Measurements from ENCODE around the gene OR10D3. TPM values are rescaled to one million over a fixed set of nuclear protein-coding genes. Genes with fewer than 3 reads are reported as not detected.

Gene OR10D3
- total RNA-seq, 1 donor, result not detected

DNA sequence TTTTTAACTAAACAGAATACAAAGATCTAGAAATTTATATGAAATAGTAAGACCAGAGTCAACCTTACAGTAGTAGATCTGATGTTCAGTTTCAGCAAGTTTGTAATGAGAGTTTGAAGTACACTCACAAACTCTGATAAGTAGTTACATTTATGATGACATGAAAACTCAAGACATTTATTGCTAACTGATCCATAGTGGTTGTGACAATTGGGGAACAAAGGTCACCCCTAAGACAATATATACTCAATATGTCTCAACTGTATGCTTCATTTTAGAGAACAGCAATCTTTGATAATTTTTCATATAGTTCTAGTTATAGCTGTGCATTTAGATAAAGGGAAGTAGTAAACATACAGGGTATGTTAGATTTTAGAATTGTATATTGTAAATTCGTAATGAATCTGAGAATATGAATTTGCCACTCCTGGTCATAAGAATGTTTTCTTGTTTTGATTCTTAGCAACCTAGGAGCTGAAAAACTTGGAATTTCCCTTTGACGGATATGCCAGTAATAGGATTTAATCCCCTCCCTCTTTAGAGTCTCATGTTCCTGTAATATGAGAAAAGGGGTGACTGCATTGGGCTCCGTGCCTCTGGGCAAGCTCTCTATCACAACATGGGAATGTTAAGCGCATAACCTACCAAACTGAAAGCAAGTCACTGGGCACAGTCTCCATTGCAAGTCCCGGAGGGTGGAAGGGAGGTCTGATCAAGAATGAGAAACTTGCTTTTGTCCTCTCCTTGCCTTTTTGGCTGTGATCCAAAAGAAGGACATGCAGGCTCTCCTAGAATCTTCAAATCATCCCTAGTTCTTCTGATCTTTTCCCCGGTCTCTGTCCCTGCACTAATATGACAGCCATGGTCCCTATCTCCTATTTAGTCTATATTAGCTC is 11.4 kb downstream of the OR10D3 start:
- TF ChIP-seq, protein P1, sequence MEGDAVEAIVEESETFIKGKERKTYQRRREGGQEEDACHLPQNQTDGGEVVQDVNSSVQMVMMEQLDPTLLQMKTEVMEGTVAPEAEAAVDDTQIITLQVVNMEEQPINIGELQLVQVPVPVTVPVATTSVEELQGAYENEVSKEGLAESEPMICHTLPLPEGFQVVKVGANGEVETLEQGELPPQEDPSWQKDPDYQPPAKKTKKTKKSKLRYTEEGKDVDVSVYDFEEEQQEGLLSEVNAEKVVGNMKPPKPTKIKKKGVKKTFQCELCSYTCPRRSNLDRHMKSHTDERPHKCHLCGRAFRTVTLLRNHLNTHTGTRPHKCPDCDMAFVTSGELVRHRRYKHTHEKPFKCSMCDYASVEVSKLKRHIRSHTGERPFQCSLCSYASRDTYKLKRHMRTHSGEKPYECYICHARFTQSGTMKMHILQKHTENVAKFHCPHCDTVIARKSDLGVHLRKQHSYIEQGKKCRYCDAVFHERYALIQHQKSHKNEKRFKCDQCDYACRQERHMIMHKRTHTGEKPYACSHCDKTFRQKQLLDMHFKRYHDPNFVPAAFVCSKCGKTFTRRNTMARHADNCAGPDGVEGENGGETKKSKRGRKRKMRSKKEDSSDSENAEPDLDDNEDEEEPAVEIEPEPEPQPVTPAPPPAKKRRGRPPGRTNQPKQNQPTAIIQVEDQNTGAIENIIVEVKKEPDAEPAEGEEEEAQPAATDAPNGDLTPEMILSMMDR (IDR thresholded peaks at IDR 0.05; ENCODE audit: insufficient read depth, low read length), result no peak
- peak; percentile 52 for DNase-seq (ENCODE audit: low read depth)
- H3K4me3 ChIP-seq (ENCODE audit: low read depth, low read length), result no peak overlapping the region

DNA sequence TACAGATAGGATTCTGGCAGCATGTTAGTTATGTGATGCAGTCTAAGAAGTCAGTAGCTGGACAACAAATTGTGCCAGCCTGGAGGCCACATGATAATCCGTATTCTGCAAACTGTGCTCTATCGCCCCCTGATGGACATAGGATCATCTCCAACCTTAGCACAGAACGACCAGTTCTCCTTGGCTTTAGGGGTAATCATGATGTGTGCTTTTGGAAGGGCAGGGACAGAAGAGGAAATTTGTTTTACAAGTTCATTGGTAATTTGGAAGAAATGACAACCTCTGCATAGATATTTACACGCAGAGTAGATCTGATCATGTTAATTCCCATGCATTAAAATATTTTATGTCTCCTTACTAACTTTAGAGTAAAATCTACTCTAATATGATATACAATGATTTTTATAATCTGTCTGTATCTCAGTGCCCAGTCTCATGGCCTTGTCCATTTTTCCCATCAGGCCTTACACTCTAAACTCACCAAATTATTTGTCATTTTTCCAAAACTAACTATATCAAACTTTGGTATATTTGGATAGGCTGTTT is 12.1 kb downstream of the OR10D3 start:
- DNase-seq (ENCODE audit: low read depth), result peak; percentile 77
- no peak overlapping the region for H3K4me3 ChIP-seq (ENCODE audit: low read depth, low read length)
- TF ChIP-seq, protein P1 (IDR thresholded peaks at IDR 0.05; ENCODE audit: insufficient read depth, low read length), result peak; percentile 83

DNA sequence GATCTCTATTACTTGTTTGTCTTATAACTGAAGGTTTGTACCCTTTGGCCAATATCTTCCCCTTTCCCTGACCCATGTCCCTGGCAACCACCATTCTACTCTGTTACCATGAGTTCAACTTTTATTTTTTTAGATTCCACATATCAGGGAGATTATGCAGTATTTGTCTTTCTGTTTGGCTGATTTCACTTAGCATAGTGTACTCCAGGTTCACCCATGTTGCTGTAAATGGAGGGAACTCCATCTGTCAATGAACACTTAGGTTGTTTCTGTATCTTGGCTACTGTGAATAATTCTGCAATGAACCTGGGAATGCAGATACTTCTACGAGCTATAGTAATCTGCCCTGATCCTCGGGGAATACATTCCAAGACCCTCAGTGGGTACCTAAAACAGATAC is 14.9 kb downstream of the OR10D3 start:
- DNase-seq (ENCODE audit: low read depth), result no peak
- TF ChIP-seq, protein P1 (IDR thresholded peaks at IDR 0.05; ENCODE audit: insufficient read depth, low read length), result no peak
- H3K4me3 ChIP-seq (ENCODE audit: low read depth, low read length), result no peak overlapping the region

DNA sequence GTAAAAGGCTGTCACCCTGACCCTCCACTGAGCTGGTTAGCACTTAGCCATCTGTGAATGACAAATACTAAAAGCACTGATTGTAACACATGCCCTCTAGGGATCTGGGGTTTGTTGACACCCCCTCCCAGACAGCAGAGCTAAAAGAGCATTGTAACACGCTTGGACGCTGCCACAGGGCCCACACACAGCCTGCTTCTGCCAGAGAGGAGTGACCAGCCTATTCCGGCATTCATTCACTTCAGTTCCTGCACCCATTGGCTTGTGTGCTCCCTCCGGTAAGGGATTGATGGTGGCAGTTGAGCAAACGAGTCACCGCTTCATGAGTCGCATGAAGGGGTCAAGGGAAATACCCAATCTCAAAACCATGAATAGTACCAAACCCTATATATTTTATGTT is 15.8 kb downstream of the OR10D3 start:
- DNase-seq (ENCODE audit: low read depth), result no peak

DNA sequence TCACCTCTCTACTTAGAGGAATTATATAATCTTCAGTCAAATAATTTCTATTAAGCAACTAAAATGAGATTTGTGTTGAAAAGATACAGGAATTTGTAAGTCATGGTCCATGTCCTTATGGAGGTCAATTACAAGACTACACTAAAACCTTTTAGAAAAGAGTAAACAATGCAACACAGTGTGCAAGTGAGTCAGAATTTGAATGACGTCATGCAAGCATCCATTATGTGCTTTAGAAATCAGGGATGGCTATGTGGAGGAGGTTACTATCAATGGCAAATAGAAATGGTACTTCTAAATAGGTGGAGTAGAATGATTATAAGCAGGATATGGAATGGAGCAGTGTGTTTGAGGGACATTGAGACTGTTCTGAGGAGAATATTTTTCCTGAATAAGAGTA is 16.6 kb downstream of the OR10D3 start:
- no peak overlapping the region for H3K4me3 ChIP-seq (ENCODE audit: low read depth, low read length)
- TF ChIP-seq, protein P1 (IDR thresholded peaks at IDR 0.05; ENCODE audit: insufficient read depth, low read length), result no peak
- DNase-seq (ENCODE audit: low read depth), result no peak

More for the DNA sequence above, 15.8 kb downstream of the OR10D3 start:
- TF ChIP-seq, protein P1 (IDR thresholded peaks at IDR 0.05; ENCODE audit: insufficient read depth, low read length), result no peak
- no peak overlapping the region for H3K4me3 ChIP-seq (ENCODE audit: low read depth, low read length)

DNA sequence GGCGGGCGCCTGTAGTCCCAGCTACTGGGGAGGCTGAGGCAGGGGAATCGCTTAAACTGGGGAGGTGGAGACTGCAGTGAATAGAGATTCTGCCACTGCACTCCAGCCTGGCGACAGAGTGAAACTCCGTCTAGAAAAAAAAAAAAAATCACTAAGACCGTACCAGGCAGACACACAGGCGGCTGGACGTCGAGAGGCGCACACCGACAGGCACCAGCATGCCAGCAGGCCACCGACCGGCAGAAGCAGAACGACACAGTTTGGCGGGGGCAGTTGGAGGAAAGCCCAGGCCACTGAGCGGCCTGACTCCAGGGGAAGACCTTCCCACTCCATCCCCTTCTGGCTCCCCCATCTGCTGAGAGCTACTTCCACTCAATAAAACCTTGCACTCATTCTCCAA is 17.5 kb downstream of the OR10D3 start:
- TF ChIP-seq, protein P1 (IDR thresholded peaks at IDR 0.05; ENCODE audit: insufficient read depth, low read length), result no peak
- H3K4me3 ChIP-seq (ENCODE audit: low read depth, low read length), result no peak overlapping the region
- DNase-seq (ENCODE audit: low read depth), result no peak
